ENCODE measurements around the gene AP2B1. TPM values are rescaled to one million over a fixed set of nuclear protein-coding genes. Genes with fewer than 3 reads are reported as not detected.
A peak's percentile ranks its signal among the peaks of the same experiment; 100 is the strongest.

AP2B1 gene
- total and polyA plus RNA-seq, 9 of the 15 experiments (the other 6 are each of a cell fraction or from before 2014, with no cell fraction given) = 60.1 to 287 (median 105) TPM

DNA sequence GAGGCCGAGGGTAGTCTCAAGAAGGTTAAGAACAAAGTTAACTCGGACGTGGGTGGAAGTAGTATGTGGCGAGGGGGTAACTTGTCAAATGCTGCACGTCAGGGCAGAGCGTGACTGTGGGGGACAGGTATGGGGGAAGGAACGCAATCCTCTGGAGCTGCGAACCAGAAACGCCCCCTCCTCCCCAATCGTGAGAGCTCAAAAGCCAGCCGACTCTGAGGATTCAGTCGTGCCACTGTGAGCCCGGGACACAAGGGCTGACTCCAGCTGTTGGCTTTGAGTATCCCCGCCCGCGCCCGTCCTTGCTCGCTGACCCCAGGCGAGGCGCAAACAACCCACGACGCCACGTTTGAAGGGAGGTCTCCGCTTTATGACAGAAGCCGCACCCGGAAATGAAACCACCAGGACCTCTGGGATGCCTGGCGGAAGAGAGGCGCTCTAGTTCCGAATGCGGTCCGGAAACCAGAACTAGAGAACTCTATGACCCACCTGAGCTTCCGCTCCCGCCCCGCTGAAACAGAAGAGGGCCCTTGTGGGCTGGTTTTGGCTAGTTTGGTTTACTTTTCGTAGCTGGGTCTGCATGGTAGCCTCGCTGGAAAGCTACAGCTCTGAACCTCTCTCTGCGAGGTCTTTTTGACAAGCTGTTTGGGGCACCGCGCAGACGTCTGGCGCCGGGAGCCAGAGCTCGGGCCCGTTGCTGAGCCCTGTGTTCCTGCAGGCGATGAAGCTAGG, 8.8 kb upstream of the AP2B1 start, which contains the start of gene PEX12 (continued):
- TF ChIP-seq PBX2 (CRISPR knock-in tag; IDR thresholded peaks at IDR 0.05; ENCODE audit: low read depth) = no peak
- TF ChIP-seq PBX2 (tag; conservative IDR thresholded peaks at IDR 0.05; ENCODE audit: low read depth) = no peak
- no peak for TF ChIP-seq LARP7 (IDR thresholded peaks at IDR 0.05)
- TF ChIP-seq BCL6 (CRISPR knock-in tag; IDR thresholded peaks at IDR 0.05) = no peak
- peak; percentile 97 for TF ChIP-seq MTA1 (IDR thresholded peaks at IDR 0.05; ENCODE audit: borderline replicate concordance)
- peak; percentile 86 for TF ChIP-seq MXI1 (IDR thresholded peaks at IDR 0.05; ENCODE audit: low read depth, low read length)
- TF ChIP-seq, protein P1, sequence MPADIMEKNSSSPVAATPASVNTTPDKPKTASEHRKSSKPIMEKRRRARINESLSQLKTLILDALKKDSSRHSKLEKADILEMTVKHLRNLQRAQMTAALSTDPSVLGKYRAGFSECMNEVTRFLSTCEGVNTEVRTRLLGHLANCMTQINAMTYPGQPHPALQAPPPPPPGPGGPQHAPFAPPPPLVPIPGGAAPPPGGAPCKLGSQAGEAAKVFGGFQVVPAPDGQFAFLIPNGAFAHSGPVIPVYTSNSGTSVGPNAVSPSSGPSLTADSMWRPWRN (IDR thresholded peaks at IDR 0.05; ENCODE audit: low read depth) = 0 out of 2 replicates have a peak, but pooled peaks have one; percentile 4
- no peak for TF ChIP-seq RBM39 (optimal IDR thresholded peaks at IDR 0.05; ENCODE audit: low read depth, low read length)
- TF ChIP-seq TRIM24 (IDR thresholded peaks at IDR 0.05) = peak in 1 of 2 experiments; percentile 64; a peak in 2 of 4 replicates
- 0 out of 2 replicates have a peak, but pooled peaks have one; percentile 33 for TF ChIP-seq TCF7 (IDR thresholded peaks at IDR 0.05; ENCODE audit: borderline replicate concordance)
- TF ChIP-seq SMARCA4 (IDR thresholded peaks at IDR 0.05) = peak; percentile 19; the same call in 1 of the 2 replicates
- no peak for TF ChIP-seq NFATC3 (IDR thresholded peaks at IDR 0.05)
- no peak for TF ChIP-seq BRF1 (IDR thresholded peaks at IDR 0.05; ENCODE audit: borderline replicate concordance, extremely low read depth, insufficient read length)
- TF ChIP-seq HMGN3 (IDR thresholded peaks at IDR 0.05; ENCODE audit: borderline replicate concordance, extremely low read depth, insufficient read length, low read depth, low read length) = peak; percentile 80
- TF ChIP-seq CC2D1A (IDR thresholded peaks at IDR 0.05) = peak; percentile 9; the same call in 1 of the 2 replicates
- TF ChIP-seq, protein P2, sequence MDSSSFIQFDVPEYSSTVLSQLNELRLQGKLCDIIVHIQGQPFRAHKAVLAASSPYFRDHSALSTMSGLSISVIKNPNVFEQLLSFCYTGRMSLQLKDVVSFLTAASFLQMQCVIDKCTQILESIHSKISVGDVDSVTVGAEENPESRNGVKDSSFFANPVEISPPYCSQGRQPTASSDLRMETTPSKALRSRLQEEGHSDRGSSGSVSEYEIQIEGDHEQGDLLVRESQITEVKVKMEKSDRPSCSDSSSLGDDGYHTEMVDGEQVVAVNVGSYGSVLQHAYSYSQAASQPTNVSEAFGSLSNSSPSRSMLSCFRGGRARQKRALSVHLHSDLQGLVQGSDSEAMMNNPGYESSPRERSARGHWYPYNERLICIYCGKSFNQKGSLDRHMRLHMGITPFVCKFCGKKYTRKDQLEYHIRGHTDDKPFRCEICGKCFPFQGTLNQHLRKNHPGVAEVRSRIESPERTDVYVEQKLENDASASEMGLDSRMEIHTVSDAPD (CRISPR knock-in tag; IDR thresholded peaks at IDR 0.05) = no peak
- no peak for TF ChIP-seq RCOR1 (IDR thresholded peaks at IDR 0.05; ENCODE audit: borderline replicate concordance in 1 of 2, low read depth in 2 of 2, low read length in 2 of 2)
- TF ChIP-seq, protein P3, sequence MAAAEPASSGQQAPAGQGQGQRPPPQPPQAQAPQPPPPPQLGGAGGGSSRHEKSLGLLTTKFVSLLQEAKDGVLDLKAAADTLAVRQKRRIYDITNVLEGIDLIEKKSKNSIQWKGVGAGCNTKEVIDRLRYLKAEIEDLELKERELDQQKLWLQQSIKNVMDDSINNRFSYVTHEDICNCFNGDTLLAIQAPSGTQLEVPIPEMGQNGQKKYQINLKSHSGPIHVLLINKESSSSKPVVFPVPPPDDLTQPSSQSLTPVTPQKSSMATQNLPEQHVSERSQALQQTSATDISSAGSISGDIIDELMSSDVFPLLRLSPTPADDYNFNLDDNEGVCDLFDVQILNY (CRISPR knock-in tag; IDR thresholded peaks at IDR 0.05) = no peak
- TF ChIP-seq ZNF174 (CRISPR knock-in tag; IDR thresholded peaks at IDR 0.05) = no peak
- no peak for TF ChIP-seq TSC22D4 (tag; IDR thresholded peaks at IDR 0.05)
- 0 out of 4 replicates have a peak, but pooled peaks of 1 of the 2 experiments have one; percentile 52 for TF ChIP-seq UBTF (IDR thresholded peaks at IDR 0.05; ENCODE audit: borderline replicate concordance in 1 of 2, low read depth in 2 of 2, low read length in 2 of 2)

Measured in K562 (cell line).